Measurements from ENCODE around the gene SCD5.

The SCD5 gene

DNA sequence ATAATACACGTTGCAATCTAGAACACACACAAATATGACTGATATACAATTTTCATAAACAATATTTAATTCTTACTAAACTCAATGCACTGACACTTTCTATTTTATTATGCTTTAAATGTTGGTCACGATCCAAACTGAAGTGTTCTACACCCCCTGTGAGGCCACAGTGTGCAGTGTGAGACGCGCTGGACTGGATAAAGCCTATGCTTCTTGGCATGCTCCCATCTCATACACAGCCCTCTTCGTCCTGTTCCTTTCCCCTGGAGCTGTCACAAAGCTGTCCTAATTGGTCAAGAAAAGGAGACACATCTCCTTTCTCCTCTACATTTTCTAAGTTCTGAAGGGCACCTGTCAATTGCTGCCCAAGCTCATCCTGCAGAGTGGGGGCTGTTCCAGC, 72.0 kb downstream of the SCD5 start:
- DNase-seq (ENCODE audit: low spot score): no peak

DNA sequence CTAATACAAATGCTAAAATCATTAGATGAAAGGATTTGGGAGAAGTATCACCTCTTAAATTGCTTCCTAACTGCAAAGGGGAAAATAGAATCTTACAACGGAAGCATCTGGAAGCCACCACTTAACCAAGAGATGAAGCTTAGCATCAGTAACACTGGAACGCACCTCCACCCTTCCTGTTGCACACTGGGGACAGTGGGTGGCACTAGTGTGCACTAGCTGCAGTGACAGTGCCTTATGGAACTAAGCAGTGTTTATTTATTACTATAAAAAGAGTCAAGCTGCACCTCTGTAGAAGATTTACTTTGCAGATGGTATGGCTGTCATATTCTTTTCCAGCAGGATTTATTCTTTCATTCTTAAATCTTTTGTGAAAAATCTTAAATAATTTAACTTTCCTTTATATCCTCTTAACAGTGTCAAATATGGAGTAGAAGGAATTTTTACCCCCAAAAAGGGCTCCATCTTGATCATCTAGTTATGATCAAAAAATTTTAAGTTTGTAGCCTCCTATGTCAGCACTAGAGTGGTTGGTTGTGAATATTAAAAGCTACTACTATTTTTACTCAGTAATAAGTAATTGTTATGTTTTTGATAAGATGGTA, 76.7 kb downstream of the SCD5 start:
- peak; percentile 42 for DNase-seq (ENCODE audit: low spot score)

DNA sequence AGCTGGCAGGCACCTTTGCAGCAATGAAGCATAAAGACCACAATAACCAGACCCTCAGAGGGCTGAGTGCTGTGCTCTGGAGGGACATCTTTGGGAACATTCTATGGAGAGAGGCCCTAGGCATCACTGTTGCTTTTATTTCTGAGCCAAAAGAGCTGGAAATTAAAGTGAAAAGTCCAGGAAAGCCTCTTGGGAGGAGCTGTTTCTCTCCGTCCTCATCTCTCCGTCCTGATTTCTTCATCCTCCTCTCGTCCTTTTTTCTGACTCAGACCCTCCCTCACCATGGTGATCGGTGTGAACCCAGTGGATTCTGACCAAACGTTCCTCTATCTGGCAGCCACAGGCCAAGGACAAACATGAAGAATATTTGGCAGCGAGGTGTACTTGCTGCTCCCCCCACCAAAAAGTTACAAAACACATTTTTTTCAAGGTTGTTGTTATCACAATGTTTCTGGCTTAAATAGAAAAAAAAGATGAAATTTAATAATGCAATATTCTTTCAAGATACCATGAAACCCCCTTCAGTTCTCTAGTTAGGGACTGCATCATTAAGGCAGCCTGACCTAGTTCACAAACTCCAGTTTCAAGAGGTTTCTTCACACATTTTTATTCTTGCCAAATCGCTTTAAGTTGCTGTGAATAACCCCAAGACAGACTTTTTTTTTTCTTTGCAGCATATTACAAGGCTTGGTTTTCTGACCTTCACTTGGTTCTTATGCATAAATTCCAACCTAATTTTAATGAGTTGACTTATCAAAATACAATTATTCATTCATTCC, 80.2 kb downstream of the SCD5 start:
- DNase-seq (ENCODE audit: low spot score): no peak

DNA sequence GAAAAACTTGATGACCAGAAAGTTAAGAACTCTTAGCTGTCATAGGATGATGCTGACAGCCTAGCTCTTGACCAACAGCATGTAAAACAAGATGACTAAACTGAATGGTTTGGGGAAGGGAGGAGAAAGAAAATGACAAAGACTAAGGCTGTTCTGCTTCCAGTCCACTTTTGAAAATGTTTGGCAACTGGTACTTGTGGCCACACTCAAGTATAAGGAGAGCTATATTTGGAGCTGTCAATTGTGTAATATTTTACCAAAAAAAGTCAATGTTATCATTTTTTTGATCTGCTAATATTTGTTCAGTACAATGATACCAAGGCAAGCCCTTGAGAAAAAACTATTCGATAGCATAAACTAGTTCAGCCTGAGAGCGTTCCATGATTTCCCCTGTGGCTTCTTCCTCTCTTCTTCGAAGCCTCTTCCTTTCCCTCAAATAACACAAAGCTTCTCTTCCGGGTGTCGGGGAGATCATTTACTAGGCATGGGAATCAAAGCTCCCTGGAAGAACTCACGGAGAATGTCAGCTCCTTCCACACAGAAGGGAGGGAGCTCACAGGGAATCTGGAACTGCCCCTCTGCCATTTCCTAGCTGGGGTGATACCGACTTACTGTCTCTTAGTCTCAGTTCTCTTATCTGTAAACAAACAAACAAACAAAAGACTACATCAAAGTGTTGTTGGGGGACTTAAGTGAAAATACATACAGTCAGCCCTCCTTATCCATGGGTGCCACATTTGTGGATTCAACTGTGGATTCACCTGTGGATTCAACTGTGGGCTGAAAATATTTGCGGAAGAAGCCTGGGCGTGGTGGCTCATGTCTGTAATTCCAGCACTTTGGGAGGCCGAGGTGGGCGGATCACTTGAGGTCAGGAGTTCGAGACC, 82.6 kb downstream of the SCD5 start:
- DNase-seq (ENCODE audit: low spot score): peak; percentile 13

GRCh38 chr4:82713856-82714255, 84.7 kb downstream of the SCD5 start:
- DNase-seq (ENCODE audit: low spot score): no peak

GRCh38 chr4:82712561-82712960, 86.0 kb downstream of the SCD5 start:
- no peak for DNase-seq (ENCODE audit: low spot score)

DNA sequence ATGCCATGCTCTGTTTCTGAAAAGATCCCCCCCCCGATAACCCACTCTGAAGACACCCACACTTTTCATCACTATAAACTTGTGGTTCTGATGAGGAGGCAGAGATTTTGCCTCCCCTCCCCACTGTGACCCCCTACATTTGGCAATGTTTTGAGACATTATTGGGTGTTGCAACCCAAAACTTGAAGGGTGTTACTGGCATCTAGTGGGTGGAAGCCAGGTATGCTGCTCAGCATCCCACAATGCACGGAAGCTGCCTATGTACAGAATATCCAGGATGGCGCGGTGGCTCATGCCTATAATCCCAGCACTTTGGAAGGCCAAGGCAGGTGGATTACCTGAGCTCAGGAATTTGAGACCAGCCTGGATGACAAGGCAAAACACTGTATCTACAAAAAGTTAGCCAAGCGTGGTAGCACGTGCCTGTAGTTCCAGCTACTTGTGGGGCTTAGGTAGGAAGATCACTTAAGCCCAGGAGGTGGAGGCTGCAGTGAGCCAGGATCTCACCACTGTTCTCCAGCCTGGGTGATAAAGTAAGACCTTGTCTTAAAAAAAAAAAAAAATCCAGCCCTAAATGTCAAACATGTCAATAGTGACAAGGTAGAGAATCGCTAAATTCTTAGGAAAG, 87.3 kb downstream of the SCD5 start:
- DNase-seq (ENCODE audit: low spot score): no peak

- peak; percentile 20 for DNase-seq (ENCODE audit: low spot score)
Observed at GRCh38 chr4:82710197-82710929, 88.2 kb downstream of the SCD5 start.

DNA sequence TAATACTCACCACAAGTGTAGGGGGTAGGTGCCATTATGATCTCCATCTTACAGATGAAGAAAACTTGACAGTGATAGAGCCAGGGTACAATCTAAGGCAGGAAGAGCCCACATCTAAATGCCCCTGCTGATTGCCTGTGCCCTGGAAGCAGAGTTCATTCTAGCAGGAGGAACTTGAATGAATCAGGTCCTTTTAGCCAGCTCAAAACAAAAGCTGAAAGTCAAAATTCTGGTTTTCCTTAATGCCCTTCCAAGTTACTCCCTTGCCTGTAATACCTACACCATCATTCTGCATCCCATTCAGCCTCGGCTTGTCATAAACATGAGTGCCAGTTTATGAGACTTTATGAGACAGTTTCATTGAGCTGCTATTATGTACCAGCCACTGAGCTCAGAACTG, 89.6 kb downstream of the SCD5 start:
- DNase-seq (ENCODE audit: low spot score): no peak

- DNase-seq (ENCODE audit: low spot score): no peak
Observed at GRCh38 chr4:82706349-82707000, 92.1 kb downstream of the SCD5 start.

DNA sequence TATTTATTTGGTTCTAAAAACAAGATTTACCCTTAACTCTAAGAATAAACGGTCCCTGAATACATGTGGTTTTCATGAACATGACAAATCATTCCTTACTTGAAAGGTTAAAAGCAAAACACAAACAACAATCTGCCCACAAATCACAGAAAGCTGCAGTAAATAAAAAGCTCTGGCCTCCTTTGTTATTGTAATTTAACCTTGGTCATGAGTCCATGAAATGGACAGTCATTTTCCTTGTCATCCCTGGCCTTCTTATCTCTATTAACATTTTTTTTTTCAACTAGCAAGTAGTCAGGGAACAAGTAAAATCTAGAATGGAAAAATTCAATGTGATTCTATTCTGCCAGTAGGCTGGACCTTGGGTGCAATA, 92.7 kb downstream of the SCD5 start:
- no peak for DNase-seq (ENCODE audit: low spot score)

- DNase-seq (ENCODE audit: low spot score): no peak
Observed at GRCh38 chr4:82705169-82705927, 93.2 kb downstream of the SCD5 start.

- no peak for DNase-seq (ENCODE audit: low spot score)
Observed at GRCh38 chr4:82704156-82704555, 94.4 kb downstream of the SCD5 start.

- no peak for DNase-seq (ENCODE audit: low spot score)
Observed at GRCh38 chr4:82698412-82698811, 100.2 kb downstream of the SCD5 start.

DNA sequence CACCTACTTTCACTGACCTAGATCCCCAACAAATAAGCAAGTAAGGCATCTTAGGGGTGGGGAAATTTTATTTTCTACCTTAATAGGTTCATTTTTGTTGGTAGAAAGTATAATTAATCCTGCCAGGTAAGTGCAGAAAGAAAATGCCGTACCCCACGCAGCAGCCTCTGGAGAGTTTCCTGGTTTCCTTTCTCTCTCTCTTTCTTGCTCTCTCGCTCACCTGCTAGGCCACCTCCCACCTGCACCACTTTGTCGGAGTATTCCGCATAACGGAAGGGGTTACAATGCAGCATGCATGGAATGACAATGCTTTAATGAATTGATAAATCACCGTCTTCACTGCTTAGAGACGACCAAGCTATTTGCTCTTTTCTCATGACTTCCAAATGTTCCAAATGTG, 101.0 kb downstream of the SCD5 start:
- DNase-seq (ENCODE audit: low spot score): no peak

- DNase-seq (ENCODE audit: low spot score): no peak
Observed at GRCh38 chr4:82696117-82696860, 102.3 kb downstream of the SCD5 start.

- no peak for DNase-seq (ENCODE audit: low spot score)
Observed at GRCh38 chr4:82694892-82695291, 103.7 kb downstream of the SCD5 start.

- no peak for DNase-seq (ENCODE audit: low spot score)
Observed at GRCh38 chr4:82694046-82694445, 104.5 kb downstream of the SCD5 start.

- no peak for DNase-seq (ENCODE audit: low spot score)
Observed at GRCh38 chr4:82692101-82692780, 106.4 kb downstream of the SCD5 start.
